Measurements from ENCODE around the gene PLXNA4.

The PLXNA4 gene

DNA sequence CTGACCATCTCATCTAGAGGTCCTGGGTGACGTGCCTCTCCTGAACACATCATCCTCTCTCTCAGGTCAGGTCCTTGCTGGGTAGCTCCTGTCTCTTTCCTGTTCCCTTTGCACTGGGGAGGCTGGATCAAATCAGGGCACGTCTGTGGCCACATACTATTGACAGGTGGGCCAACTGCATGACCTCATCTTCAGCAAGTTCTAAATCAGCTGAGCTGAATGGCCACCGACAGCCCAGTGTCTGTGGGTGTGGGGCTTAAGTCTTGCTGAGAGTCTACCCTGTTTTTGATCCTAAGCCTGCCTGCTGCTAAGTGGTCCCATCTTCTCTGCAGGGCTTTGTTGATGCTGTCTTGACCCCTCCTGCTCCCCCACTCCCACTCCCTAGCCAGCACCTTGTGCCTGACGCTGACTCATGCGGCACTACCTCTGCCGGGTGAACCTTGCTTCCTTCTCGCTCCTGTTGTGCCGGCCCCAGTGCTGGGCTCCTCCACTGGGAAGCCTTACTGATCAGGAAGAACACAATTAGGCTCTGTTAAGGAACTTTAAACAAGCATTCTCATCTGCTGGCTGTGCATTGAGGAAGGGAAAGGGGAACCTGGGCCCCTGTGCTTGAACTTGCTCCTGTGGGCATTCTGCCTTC, 440.4 kb downstream of the PLXNA4 start:
- no peak for DNase-seq (ENCODE audit: extremely low read depth, low read depth)
- TF ChIP-seq, protein P1, sequence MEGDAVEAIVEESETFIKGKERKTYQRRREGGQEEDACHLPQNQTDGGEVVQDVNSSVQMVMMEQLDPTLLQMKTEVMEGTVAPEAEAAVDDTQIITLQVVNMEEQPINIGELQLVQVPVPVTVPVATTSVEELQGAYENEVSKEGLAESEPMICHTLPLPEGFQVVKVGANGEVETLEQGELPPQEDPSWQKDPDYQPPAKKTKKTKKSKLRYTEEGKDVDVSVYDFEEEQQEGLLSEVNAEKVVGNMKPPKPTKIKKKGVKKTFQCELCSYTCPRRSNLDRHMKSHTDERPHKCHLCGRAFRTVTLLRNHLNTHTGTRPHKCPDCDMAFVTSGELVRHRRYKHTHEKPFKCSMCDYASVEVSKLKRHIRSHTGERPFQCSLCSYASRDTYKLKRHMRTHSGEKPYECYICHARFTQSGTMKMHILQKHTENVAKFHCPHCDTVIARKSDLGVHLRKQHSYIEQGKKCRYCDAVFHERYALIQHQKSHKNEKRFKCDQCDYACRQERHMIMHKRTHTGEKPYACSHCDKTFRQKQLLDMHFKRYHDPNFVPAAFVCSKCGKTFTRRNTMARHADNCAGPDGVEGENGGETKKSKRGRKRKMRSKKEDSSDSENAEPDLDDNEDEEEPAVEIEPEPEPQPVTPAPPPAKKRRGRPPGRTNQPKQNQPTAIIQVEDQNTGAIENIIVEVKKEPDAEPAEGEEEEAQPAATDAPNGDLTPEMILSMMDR (IDR thresholded peaks at IDR 0.05; ENCODE audit: low read depth, low read length), result no peak

DNA sequence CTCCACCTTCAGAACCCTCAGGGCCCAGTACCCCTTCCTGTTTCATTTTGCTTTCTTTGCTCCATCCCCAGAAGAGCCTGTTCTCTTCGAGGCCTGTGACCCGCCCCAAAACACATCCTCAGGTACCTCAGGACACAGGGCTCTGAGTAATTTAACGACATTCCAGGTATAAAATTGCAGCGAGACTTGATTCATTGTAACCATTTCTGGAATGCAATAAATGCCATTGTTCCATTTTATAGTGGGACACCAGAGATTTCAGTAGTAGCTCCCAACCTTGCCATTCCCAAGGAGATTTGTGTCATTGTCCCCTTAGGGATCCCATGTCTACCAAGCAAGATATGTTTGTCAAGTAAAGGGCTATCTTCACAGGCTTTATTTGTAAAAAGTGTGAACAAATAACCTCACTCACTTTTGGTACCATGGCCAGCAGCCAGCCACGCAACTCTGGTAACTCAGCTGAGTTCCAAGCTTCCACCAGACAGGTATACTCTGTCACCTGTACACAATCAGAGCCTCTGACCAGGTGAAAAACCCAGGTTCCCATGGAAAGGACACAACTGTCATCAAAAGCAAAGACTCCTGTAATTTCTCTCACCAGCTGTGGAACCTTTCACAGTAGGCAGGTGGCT, 441.3 kb downstream of the PLXNA4 start:
- TF ChIP-seq, protein P1 (IDR thresholded peaks at IDR 0.05; ENCODE audit: low read depth, low read length), result no peak
- DNase-seq (ENCODE audit: extremely low read depth, low read depth), result no peak

DNA sequence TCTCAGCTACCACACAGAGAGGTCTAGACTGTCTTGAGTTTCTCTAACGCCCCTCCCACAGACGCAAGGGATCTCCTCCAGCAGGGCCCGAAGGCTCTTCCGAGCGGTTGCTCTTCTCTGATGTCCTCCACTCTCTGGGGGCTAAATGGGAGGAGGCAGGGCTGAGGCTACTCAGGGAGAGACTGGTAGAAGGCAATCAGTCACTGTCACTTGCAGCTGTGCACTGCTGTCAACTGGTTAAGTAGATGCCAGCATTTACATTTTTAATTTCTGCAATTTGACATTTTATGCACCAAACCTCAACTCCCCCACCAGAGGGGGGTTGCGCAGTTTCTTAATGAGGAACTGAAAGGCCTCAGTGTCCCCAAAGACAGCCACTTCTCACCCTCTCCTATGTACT, 442.8 kb downstream of the PLXNA4 start:
- TF ChIP-seq, protein P1 (IDR thresholded peaks at IDR 0.05; ENCODE audit: low read depth, low read length), result no peak
- DNase-seq (ENCODE audit: extremely low read depth, low read depth), result no peak

DNA sequence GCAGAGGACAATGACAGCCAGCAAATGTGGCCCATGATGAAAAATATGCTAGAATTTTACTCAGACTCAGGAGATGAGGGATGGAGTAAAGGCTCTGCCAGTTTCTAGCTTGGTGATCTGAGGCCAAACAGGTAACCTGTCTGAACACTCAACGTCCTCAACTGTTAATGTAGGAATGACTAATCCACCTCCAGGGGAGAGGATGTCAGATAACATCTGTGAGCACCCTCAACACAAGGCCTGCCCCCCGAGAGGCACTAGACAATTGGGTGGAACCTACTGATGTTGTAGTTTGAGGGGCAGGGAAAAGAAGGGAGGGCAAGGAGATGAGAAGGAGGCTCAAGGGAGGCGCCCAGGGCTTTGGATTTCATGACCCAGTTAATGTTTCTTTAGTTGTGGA, 445.1 kb downstream of the PLXNA4 start:
- no peak for DNase-seq (ENCODE audit: extremely low read depth, low read depth)

DNA sequence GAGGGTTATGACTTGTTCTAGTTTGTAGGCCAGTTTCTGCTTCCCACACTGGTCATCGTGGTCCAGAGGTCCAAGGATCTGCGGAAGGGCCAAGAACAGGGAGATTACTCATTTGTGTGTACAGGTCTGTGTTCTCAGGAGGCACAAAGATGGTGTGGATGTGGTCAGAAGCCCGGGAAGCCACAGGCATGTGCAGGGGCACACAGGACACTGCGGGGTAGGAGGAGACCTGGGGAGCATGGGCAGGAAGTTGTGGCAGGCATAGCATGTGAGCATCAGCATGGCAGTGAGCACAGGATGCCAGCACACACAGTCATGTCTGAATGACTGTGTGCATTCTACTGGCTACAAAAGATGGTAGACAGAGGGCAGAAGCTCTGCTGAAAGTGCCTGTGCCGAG, 445.8 kb downstream of the PLXNA4 start:
- no peak for DNase-seq (ENCODE audit: extremely low read depth, low read depth)
- TF ChIP-seq, protein P1 (IDR thresholded peaks at IDR 0.05; ENCODE audit: low read depth, low read length), result no peak

More for the DNA sequence above, 445.1 kb downstream of the PLXNA4 start:
- TF ChIP-seq, protein P1 (IDR thresholded peaks at IDR 0.05; ENCODE audit: low read depth, low read length), result no peak

DNA sequence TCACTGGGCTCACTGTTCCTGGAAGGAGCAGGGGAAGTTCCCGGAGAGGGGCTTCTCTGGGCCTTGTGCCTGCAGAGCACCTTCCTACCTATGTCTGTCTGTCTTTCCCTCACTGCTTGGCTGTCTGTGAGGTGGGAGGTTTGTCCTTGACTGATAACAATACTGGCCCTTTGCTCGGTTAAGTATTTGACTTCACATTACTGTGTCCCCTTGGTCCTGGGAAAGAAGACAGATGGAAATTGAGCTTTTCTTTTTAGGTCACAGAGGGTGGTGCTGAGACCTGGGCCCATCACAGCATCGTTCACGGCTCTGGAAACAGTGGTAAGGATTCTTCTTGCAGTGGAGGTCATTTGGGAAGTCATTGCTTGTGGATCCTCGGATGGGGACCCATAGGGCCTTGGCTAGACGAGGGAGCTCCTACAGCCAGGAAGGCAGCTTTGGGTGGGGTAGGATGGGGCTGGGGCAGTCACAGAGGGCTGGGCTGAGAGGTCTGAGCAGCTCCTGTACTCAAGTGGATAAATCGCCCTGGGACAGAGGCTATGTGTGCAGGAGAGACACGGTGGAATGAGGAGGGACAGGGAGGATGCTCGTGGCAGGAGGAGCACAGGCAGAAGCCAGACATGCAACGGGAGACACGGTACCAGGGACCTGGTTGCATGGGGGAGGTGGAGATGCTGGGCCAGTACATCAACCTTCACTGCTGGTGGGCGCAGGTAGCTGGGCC, 450.2 kb downstream of the PLXNA4 start:
- no peak for DNase-seq (ENCODE audit: extremely low read depth, low read depth)
- TF ChIP-seq, protein P1 (IDR thresholded peaks at IDR 0.05; ENCODE audit: low read depth, low read length), result no peak

DNA sequence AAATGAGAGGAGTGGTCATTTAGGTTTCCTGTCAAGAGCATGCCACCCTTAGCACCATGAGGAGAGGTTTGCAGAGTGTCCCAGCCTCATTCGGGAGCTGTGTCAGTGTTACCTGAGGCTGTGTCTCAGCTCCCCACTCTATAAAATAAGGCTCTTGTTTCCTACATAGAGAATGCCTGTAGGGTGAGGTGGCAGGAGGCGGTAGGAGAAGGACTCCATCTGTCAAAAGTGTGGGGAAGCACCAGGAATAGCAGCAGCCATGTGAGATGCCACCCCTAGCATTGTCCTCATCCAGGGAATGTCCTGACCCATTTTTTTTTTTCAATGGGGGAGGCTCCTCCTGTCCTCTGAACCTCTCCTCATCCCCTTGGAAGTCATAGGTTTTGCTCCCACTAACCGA, 451.2 kb downstream of the PLXNA4 start:
- no peak for DNase-seq (ENCODE audit: extremely low read depth, low read depth)
- TF ChIP-seq, protein P1 (IDR thresholded peaks at IDR 0.05; ENCODE audit: low read depth, low read length), result no peak
